ENCODE measurements around the gene CNNM4. TPM values are rescaled to one million over a fixed set of nuclear protein-coding genes. Genes with fewer than 3 reads are reported as not detected.

The CNNM4 gene
- total RNA-seq, 1 experiment from 2014 or later, result 5.6 TPM

DNA sequence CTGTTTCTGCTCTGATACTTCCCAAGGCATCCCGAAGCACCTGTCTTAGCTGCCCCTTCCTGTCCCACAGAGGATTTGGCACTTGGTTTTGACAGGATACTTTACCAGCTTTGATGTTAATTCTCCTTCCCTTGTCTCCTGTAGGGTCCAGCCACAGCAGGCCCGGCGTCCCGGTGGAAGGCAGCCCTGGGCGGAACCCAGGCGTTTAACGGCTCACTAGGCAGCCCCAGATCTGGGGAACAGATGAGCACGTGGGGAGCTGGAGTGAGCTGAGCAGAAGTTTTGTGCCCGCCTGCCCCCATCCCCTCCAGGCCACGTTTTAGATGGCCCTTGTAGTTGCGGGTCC is 71.7 kb downstream of the CNNM4 start:
- H3K9me3 ChIP-seq (ENCODE audit: low read length), result no peaks in the 10 kb centered on the region
- DNase-seq, result no peak
- H2AFZ ChIP-seq (ENCODE audit: low read length), result no peak overlapping the region
- H3K27ac ChIP-seq (ENCODE audit: low read length), result no peak overlapping the region
- no peak overlapping the region for H3K9ac ChIP-seq (ENCODE audit: low read length)
- no peaks in the 10 kb centered on the region for H4K20me1 ChIP-seq (ENCODE audit: insufficient read depth, low read depth, low read length)
- H3K27me3 ChIP-seq (ENCODE audit: low read length), result no peaks in the 10 kb centered on the region
- H3K4me1 ChIP-seq (ENCODE audit: low read length), result peaks cover 7% of the 10 kb centered on the region
- H3K4me2 ChIP-seq (ENCODE audit: low read depth, low read length, poor library complexity, severe bottlenecking), result no peak overlapping the region
- H3K9me2 ChIP-seq (replicated peaks; ENCODE audit: insufficient read depth, low read length), result no peaks in the 10 kb centered on the region
- peaks cover 6% of the 10 kb centered on the region; the same call in 1 of the 2 replicates for H3K36me3 ChIP-seq (ENCODE audit: insufficient read depth, low read length)
- H3K4me3 ChIP-seq (ENCODE audit: low read length), result no peak overlapping the region
- no peaks in the 10 kb centered on the region for H3K79me2 ChIP-seq (ENCODE audit: low read length)

DNA sequence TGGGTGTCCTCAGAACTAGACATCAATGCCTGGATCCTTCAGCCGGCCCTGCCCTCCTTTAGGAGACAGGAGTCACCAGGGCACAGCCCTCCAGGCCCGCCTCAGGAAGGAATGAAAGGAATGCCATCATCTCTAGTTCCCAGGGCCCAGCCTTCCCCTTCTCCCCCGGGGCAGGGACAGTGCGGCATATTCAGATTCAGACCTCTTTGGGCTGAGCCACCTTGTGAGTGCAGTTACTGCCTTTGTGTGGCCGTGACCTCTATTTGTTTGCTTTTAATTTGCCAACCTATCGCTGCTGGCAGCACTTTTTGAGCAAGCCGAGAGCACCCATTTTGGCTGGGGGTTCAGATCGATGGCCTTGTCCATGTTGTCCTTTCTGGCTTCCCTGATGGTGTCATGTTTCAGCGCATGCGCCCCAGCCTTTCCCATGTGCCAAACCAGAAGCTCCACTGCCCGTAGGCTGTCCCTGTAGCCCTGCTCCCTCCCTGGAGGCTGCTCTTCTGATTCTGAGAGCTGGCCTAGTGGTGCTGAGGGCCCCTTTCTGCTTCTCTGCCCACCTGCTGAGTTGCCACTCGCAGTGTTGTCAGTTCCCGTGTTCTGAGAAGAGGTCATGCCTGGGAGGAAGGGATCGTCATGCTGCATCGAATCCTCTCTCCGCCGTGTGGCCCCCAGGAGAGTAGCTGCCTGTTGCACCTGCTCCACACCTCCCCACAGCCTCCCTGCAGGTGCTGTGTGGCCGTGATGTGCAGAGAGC is 72.2 kb downstream of the CNNM4 start:
- H3K9me2 ChIP-seq (replicated peaks; ENCODE audit: insufficient read depth, low read length), result no peaks in the 10 kb centered on the region
- peaks cover 8% of the 10 kb centered on the region; the same call in 1 of the 2 replicates for H3K36me3 ChIP-seq (ENCODE audit: insufficient read depth, low read length)
- no peak overlapping the region for H3K27ac ChIP-seq (ENCODE audit: low read length)
- DNase-seq, result no peak
- H3K9me3 ChIP-seq (ENCODE audit: low read length), result no peaks in the 10 kb centered on the region
- no peak overlapping the region for H3K9ac ChIP-seq (ENCODE audit: low read length)
- H4K20me1 ChIP-seq (ENCODE audit: insufficient read depth, low read depth, low read length), result no peaks in the 10 kb centered on the region
- H3K27me3 ChIP-seq (ENCODE audit: low read length), result no peaks in the 10 kb centered on the region
- no peak overlapping the region for H3K4me2 ChIP-seq (ENCODE audit: low read depth, low read length, poor library complexity, severe bottlenecking)
- no peak overlapping the region for H2AFZ ChIP-seq (ENCODE audit: low read length)
- no peak overlapping the region for H3K4me3 ChIP-seq (ENCODE audit: low read length)
- peaks cover 7% of the 10 kb centered on the region for H3K4me1 ChIP-seq (ENCODE audit: low read length)
- H3K79me2 ChIP-seq (ENCODE audit: low read length), result no peaks in the 10 kb centered on the region

- H3K4me3 ChIP-seq (ENCODE audit: low read length), result no peak overlapping the region
- no peak for DNase-seq
- no peaks in the 10 kb centered on the region for H3K9me3 ChIP-seq (ENCODE audit: low read length)
- H3K36me3 ChIP-seq (ENCODE audit: insufficient read depth, low read length), result peaks cover 8% of the 10 kb centered on the region; the same call in 1 of the 2 replicates
- H3K4me1 ChIP-seq (ENCODE audit: low read length), result peaks cover 27% of the 10 kb centered on the region
- H2AFZ ChIP-seq (ENCODE audit: low read length), result no peak overlapping the region
- H3K27ac ChIP-seq (ENCODE audit: low read length), result no peak overlapping the region
- no peaks in the 10 kb centered on the region for H3K27me3 ChIP-seq (ENCODE audit: low read length)
- no peak overlapping the region for H3K9ac ChIP-seq (ENCODE audit: low read length)
- no peaks in the 10 kb centered on the region for H4K20me1 ChIP-seq (ENCODE audit: insufficient read depth, low read depth, low read length)
- no peaks in the 10 kb centered on the region for H3K79me2 ChIP-seq (ENCODE audit: low read length)
- H3K9me2 ChIP-seq (replicated peaks; ENCODE audit: insufficient read depth, low read length), result no peaks in the 10 kb centered on the region
- no peak overlapping the region for H3K4me2 ChIP-seq (ENCODE audit: low read depth, low read length, poor library complexity, severe bottlenecking)
Measured at GRCh38 chr2:96835830-96836229, 75.1 kb downstream of the CNNM4 start.

DNA sequence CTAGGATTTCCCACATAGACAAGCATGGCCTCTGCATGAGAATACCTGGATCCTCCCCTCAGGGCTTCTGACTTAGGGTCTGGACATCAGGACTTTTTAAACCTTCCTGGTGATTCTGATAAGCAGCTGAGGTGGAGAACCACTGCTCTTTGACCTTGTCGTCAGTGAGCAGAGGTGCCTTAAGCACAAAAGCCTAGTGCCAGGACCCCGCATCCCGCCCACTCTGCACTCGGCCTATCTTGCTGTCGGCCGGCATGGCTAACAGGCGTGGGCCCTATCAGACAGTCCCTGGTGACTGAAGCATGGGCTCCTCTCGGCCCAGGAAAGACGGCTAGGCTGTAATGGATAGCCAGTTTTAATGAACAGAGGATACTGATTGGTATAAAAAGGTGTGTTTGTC is 76.9 kb downstream of the CNNM4 start:
- Histone ChIP-seq H3K9ac (ENCODE audit: low read length) (no peak overlapping the region), H3K27ac (ENCODE audit: low read length) (no peak overlapping the region), H3K79me2 (ENCODE audit: low read length) (no peaks in the 10 kb centered on the region), H3K4me1 (ENCODE audit: low read length) (peaks cover 27% of the 10 kb centered on the region), H2AFZ (ENCODE audit: low read length) (no peak overlapping the region), H3K4me2 (ENCODE audit: low read depth, low read length, poor library complexity, severe bottlenecking) (no peak overlapping the region), H3K9me3 (ENCODE audit: low read length) (no peaks in the 10 kb centered on the region), H3K4me3 (ENCODE audit: low read length) (no peak overlapping the region), H3K9me2 (replicated peaks; ENCODE audit: insufficient read depth, low read length) (no peaks in the 10 kb centered on the region), H4K20me1 (ENCODE audit: insufficient read depth, low read depth, low read length) (no peaks in the 10 kb centered on the region), H3K27me3 (ENCODE audit: low read length) (no peaks in the 10 kb centered on the region), H3K36me3 (ENCODE audit: insufficient read depth, low read length) (peaks cover 8% of the 10 kb centered on the region; the same call in 1 of the 2 replicates)
- DNase-seq, result no peak

- Histone ChIP-seq H2AFZ (ENCODE audit: low read length) (peak overlapping the region; percentile 78; the same call in 1 of the 2 replicates), H3K4me1 (ENCODE audit: low read length) (peaks cover 21% of the 10 kb centered on the region), H3K79me2 (ENCODE audit: low read length) (no peaks in the 10 kb centered on the region), H3K4me2 (ENCODE audit: low read depth, low read length, poor library complexity, severe bottlenecking) (peak overlapping the region; percentile 53), H4K20me1 (ENCODE audit: insufficient read depth, low read depth, low read length) (no peaks in the 10 kb centered on the region), H3K4me3 (ENCODE audit: low read length) (peak overlapping the region; percentile 45; the same call in 1 of the 2 replicates), H3K9me3 (ENCODE audit: low read length) (no peaks in the 10 kb centered on the region), H3K9me2 (replicated peaks; ENCODE audit: insufficient read depth, low read length) (no peaks in the 10 kb centered on the region), H3K27ac (ENCODE audit: low read length) (no peak overlapping the region), H3K36me3 (ENCODE audit: insufficient read depth, low read length) (peaks cover 7% of the 10 kb centered on the region; the same call in 1 of the 2 replicates), H3K9ac (ENCODE audit: low read length) (peak overlapping the region; percentile 53), H3K27me3 (ENCODE audit: low read length) (no peaks in the 10 kb centered on the region)
- DNase-seq, result no peak
Measured at GRCh38 chr2:96838345-96839292, 77.9 kb downstream of the CNNM4 start.

DNA sequence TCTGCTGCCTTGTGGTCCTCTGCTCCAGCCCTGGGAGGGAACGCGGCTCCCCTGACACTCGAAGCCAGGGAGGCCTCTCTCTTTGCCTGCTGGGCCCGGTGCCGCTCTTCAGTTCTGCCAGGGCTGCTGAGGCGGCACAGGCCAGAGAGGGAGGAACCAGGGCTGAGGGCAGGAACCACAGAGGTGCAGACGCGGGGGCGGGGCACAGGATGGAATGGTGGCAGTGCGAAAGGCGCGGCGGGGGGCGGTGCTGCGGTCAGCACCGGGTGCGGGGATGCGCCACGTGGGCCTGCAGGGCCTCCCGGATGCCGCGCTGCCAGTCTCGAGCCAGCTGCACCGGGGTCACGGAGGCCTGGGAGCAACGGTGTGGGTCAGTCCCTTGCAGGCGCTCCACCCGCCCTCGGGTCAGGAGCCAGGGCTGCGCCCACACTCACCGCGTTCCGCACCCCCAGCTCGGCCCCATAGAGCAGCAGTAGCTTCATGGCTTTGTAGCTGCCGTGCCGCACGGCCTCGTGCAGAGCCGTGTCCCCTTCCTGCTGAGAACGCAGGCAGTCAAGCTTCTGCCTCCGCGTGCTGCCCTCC is 78.7 kb downstream of the CNNM4 start:
- H3K9me3 ChIP-seq (ENCODE audit: low read length), result no peaks in the 10 kb centered on the region
- H3K79me2 ChIP-seq (ENCODE audit: low read length), result no peaks in the 10 kb centered on the region
- H2AFZ ChIP-seq (ENCODE audit: low read length), result peak overlapping the region; percentile 78; the same call in 1 of the 2 replicates
- no peaks in the 10 kb centered on the region for H3K9me2 ChIP-seq (replicated peaks; ENCODE audit: insufficient read depth, low read length)
- no peaks in the 10 kb centered on the region for H4K20me1 ChIP-seq (ENCODE audit: insufficient read depth, low read depth, low read length)
- peak; percentile 78 for DNase-seq
- no peak overlapping the region for H3K27ac ChIP-seq (ENCODE audit: low read length)
- no peaks in the 10 kb centered on the region for H3K27me3 ChIP-seq (ENCODE audit: low read length)
- H3K9ac ChIP-seq (ENCODE audit: low read length), result peak overlapping the region; percentile 53
- peak overlapping the region; percentile 45; the same call in 1 of the 2 replicates for H3K4me3 ChIP-seq (ENCODE audit: low read length)
- peak overlapping the region; percentile 53 for H3K4me2 ChIP-seq (ENCODE audit: low read depth, low read length, poor library complexity, severe bottlenecking)
- peaks cover 6% of the 10 kb centered on the region; the same call in 1 of the 2 replicates for H3K36me3 ChIP-seq (ENCODE audit: insufficient read depth, low read length)
- H3K4me1 ChIP-seq (ENCODE audit: low read length), result peaks cover 21% of the 10 kb centered on the region

DNA sequence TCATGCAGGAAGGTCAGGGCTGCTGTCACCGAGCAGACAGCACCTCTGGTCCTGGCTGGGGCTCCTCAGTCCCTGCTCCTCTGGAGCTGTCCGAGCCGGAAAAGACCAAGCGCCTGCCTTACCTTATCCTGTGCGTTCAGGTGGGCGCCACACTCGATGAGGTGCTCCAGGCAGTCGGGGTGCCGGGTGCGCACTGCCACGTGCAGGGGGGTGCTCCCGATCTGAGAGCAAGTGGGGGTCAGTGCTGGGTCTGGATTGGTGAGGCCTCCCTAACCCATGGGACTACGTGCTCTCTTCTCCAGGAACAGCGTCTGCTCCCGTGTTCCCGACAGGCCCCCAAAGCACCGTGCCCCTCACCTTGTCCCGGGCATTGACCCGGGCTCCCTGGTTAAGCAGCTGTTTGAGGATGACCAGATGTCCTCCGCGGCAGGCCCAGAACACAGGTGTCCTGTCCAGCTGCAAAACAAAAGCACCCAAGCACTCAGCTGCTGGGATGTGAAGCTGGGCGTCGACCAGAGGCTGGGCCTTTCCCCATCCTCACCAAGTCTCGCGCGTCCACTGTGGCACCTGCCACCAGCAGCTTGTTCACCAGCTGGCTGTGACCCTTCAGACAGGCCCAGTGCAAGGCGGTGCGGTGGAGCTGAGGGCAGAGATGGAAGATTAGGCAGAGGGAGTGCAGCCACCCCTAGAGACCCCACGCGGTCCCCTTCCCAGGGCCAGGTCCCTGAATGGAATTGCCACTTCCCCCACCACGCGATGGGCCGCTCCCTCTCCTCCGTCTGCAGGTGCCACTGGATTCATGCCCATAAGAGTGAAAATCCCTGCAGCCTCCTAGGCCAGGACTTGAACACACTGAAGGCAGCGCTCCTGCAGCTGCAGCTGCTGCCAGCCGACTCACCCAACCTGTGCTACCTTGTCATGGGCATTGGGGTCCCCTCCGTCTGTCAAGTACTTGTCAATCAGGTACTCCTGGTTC is 79.5 kb downstream of the CNNM4 start:
- DNase-seq, result no peak
- H3K27me3 ChIP-seq (ENCODE audit: low read length), result no peaks in the 10 kb centered on the region
- peak overlapping the region; percentile 53; the same call in 1 of the 2 replicates for H3K9ac ChIP-seq (ENCODE audit: low read length)
- H3K4me3 ChIP-seq (ENCODE audit: low read length), result peak overlapping the region; percentile 45; the same call in 1 of the 2 replicates
- no peaks in the 10 kb centered on the region for H3K9me3 ChIP-seq (ENCODE audit: low read length)
- peaks cover 21% of the 10 kb centered on the region for H3K4me1 ChIP-seq (ENCODE audit: low read length)
- H4K20me1 ChIP-seq (ENCODE audit: insufficient read depth, low read depth, low read length), result no peaks in the 10 kb centered on the region
- no peak overlapping the region for H3K27ac ChIP-seq (ENCODE audit: low read length)
- no peaks in the 10 kb centered on the region for H3K79me2 ChIP-seq (ENCODE audit: low read length)
- H2AFZ ChIP-seq (ENCODE audit: low read length), result peak overlapping the region; percentile 78; the same call in 1 of the 2 replicates
- H3K36me3 ChIP-seq (ENCODE audit: insufficient read depth, low read length), result peaks cover 6% of the 10 kb centered on the region; the same call in 1 of the 2 replicates
- no peaks in the 10 kb centered on the region for H3K9me2 ChIP-seq (replicated peaks; ENCODE audit: insufficient read depth, low read length)
- H3K4me2 ChIP-seq (ENCODE audit: low read depth, low read length, poor library complexity, severe bottlenecking), result peak overlapping the region; percentile 53

All from Karpas-422 (cell line).